HUES48 (cell line): ENCODE measurements around the gene PTGIS.

Source experiments
- H3K27ac ChIP-seq: one replicate; pipeline ENCODE4 v1.7.0; 2013; ENCODE audit warnings: low read depth, low read length, inconsistent platforms
- H3K27me3 ChIP-seq: 2 replicates; pipeline ENCODE4 v1.6.1; 2013; ENCODE audit warnings: mild to moderate bottlenecking, low read length; ENCODE audit not compliant: control insufficient read depth, insufficient read depth
- H3K36me3 ChIP-seq: 2 replicates; pipeline ENCODE4 v1.6.1; 2013; ENCODE audit warnings: low read length; ENCODE audit not compliant: control insufficient read depth, insufficient read depth
- H3K4me1 ChIP-seq: 2 replicates; pipeline ENCODE4 v1.6.1; 2013; ENCODE audit warnings: mild to moderate bottlenecking, low read length; ENCODE audit not compliant: control insufficient read depth, insufficient read depth
- H3K4me3 ChIP-seq: 2 replicates; pipeline ENCODE4 v1.5.1; 2013; ENCODE audit warnings: mild to moderate bottlenecking, low read depth, low read length
- H3K9ac ChIP-seq: 2 replicates; pipeline ENCODE4 v1.6.1; 2013; ENCODE audit warnings: mild to moderate bottlenecking, low read depth, low read length, moderate library complexity
- H3K9me3 ChIP-seq: 2 replicates; pipeline ENCODE4 v1.6.1; 2013; ENCODE audit warnings: low read length; ENCODE audit not compliant: control insufficient read depth, insufficient read depth

Gene PTGIS

DNA sequence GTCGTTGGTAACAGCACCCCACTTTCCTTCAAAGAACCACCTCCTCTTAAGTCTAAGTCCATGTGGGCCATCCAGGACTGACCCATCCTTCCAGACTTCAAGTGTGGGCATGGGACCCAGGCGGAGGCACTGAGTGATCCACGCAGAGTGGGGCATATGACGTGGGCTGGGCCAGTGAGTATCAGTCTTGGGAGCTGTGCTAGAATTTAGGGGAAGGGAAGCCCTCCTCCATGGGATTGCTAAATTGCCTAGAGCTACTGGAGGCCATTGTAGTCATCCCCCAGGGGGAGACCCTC is 50.2 kb downstream of the PTGIS start:
- Histone ChIP-seq H3K9me3 (no peaks in the 10 kb centered on the region), H3K4me1 (no peaks in the 10 kb centered on the region; the same call in 1 of the 2 replicates), H3K27ac (no peak overlapping the region), H3K4me3 (no peak overlapping the region), H3K9ac (no peak overlapping the region), H3K27me3 (no peaks in the 10 kb centered on the region), H3K36me3 (peaks cover 2% of the 10 kb centered on the region; the same call in 1 of the 2 replicates)

DNA sequence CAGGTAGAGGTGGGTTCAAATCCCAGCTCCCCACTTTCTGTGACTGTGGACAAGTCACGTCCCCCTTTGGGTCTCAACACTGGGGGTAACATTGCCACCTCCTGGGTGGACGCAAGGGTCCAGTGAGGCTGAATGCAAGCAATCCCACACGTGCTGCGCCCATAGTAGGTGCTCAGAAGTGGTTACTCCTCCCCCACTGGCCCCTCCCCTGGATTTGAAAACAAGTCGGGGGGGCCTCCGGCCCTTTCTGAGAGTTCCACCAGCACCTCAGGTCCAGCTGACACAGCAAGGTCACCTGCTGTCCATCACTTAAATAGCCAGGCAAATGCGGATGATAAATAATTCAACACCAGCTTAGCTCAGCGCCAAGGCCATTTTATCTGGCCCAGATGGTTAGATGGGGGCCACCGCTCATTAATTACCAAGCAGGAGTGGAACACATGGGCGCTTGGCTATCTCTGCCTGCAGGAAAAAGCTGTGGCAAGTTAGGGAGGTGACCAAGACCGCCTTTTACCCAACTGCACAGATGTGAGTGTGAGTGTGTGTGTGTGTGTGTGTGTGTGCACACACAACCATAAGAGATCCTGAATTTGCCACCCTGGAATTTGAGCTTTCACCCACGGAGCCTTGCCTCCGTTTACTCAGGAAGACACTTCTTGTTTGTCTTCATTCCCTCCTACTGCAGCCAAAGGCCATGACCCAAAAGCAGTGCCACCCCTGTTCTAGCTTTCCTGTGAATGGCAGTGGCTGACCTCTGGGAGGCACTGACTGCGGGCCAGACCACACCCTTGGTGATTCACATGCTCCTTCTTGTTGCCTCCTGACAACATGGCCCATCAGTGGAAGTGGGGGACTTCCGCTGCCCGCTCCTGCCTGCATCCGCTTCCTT is 50.8 kb downstream of the PTGIS start:
- Histone ChIP-seq H3K9ac (no peak overlapping the region), H3K27me3 (no peaks in the 10 kb centered on the region), H3K4me1 (no peaks in the 10 kb centered on the region; the same call in 1 of the 2 replicates), H3K27ac (no peak overlapping the region), H3K36me3 (peaks cover 2% of the 10 kb centered on the region; the same call in 1 of the 2 replicates), H3K4me3 (no peak overlapping the region), H3K9me3 (no peaks in the 10 kb centered on the region)

DNA sequence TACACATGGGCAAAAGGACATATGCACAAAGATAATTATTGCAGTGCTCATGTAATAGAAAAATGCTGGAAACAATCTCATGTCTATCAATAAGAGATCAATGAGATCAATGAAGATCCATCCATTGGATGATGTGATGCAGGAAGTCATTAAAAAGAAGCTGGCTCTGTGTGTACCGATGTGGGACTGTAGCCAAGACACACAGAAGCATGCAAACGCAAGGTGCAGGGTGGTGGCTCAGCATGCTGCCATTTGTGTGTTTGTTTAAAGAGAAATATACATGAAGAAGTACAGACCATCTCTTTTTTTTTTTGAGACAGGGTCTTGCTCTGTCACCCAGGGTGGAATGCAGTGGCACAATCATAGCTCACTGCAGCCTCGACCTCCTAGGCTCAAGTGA is 52.4 kb downstream of the PTGIS start:
- no peaks in the 10 kb centered on the region for H3K9me3 ChIP-seq
- no peaks in the 10 kb centered on the region for H3K27me3 ChIP-seq
- no peak overlapping the region for H3K4me3 ChIP-seq
- H3K27ac ChIP-seq: no peak overlapping the region
- peaks cover 2% of the 10 kb centered on the region; the same call in 1 of the 2 replicates for H3K36me3 ChIP-seq
- H3K9ac ChIP-seq: no peak overlapping the region
- H3K4me1 ChIP-seq: no peaks in the 10 kb centered on the region; the same call in 1 of the 2 replicates

DNA sequence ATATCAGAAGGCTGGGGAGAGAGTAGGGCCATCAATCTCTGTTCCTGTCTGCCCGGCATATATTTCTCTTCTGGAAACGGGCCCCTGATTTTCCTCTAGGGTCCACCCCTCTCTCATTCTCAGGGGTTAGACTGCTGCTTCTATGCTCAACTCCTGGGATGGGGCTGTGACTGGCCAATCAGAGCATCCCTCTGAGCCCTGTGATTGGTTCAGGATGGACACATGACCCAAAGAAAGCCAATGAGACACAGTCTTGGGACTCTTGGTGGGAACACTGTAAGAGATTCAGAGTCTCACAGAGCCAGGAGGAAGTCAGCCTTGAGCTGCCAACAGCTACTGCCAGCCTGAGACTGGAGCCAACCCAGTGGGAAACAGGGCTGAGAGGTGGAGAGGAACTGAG is 54.4 kb downstream of the PTGIS start:
- Histone ChIP-seq H3K36me3 (peaks cover 2% of the 10 kb centered on the region; the same call in 1 of the 2 replicates), H3K4me3 (no peak overlapping the region), H3K9ac (no peak overlapping the region), H3K27me3 (no peaks in the 10 kb centered on the region), H3K9me3 (no peaks in the 10 kb centered on the region), H3K4me1 (no peaks in the 10 kb centered on the region), H3K27ac (no peak overlapping the region)

DNA sequence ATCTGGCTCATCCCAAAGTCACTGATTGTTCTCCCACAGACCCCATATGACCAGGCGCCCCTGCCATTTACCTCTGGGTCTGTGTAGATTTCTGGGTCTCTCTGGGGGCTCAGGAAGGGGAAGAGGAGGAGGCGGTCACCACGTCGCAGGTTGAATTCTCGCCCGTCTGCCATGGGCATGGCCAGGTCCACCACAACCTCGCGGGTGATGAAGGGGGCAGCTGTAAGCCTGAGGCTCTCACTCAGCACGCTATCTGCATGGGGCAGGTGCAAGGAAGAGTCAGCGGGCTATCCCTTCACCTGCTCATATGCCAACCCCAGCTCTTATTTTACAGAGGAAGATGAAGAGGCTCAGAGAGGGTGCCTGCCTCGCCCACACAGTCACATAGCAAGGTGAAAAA is 54.9 kb downstream of the PTGIS start:
- Histone ChIP-seq H3K9me3 (no peaks in the 10 kb centered on the region), H3K9ac (no peak overlapping the region), H3K27me3 (no peaks in the 10 kb centered on the region), H3K36me3 (peaks cover 2% of the 10 kb centered on the region; the same call in 1 of the 2 replicates), H3K27ac (no peak overlapping the region), H3K4me1 (no peaks in the 10 kb centered on the region), H3K4me3 (no peak overlapping the region)

DNA sequence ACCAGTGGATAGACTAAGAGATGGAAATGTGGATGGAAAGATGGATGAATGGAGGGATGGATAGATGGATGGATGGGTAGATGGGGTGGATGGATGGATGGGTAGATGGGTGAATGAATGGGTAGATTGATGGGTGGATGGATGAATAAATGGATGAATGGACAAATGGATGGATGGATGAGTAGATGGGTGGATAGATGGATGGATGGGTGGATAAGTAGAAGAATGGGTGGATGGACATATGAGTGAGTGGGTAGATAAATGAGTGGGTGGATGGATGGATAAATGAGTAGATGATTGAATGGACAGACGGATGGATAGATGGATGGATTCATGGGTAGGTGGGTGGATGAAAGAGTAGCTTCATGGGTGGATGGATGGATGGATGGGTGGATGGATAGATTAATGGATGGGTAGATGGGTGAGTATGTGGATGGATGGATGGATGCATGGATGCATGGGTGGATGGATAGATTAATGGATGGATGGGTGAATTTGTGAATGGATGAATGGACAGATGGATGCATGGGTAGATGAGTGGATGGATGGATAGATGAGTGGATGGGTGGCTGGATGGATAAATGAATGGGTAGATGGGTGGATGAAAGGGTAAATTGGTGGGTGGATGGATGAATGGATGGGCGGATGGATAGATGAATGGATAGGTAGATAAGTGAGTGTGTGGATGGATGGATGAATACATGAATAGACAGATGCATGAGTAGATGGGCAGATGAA is 56.0 kb downstream of the PTGIS start:
- Histone ChIP-seq H3K4me3 (no peak overlapping the region), H3K27me3 (no peaks in the 10 kb centered on the region), H3K9ac (no peak overlapping the region), H3K9me3 (no peaks in the 10 kb centered on the region), H3K4me1 (no peaks in the 10 kb centered on the region), H3K27ac (no peak overlapping the region), H3K36me3 (peaks cover 5% of the 10 kb centered on the region)

DNA sequence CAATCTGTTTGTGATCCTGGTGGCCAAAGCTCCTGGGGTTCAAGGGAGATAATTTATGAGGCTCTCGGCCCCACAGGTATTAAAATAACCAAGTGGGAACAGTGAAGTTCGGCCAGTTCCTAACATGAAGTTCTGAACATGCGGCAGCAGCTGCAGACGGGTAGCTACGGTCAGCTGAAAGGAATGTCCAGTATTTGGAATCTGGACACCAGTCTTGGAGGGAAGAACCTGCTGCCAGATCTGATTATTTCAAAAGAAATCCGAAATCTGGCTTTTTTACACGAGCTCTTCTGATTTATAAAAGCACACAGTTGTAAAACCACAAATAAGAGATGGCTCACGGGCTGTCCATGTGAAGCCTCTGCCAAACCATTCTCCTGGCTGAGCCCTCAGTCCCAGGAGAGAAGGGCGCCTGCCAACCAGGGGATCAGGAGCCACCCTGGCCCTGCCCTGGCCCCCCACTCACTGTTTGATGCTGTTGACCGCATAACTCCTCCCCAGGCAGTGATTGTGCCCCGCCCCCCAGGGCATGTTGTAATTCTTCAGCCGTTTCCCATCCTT is 57.3 kb downstream of the PTGIS start:
- Histone ChIP-seq H3K4me3 (no peak overlapping the region), H3K9ac (no peak overlapping the region), H3K27me3 (no peaks in the 10 kb centered on the region), H3K4me1 (0 out of 2 replicates have a peak, but pooled peaks cover 2% of the 10 kb centered on the region), H3K9me3 (no peaks in the 10 kb centered on the region), H3K27ac (no peak overlapping the region), H3K36me3 (peaks cover 5% of the 10 kb centered on the region)

DNA sequence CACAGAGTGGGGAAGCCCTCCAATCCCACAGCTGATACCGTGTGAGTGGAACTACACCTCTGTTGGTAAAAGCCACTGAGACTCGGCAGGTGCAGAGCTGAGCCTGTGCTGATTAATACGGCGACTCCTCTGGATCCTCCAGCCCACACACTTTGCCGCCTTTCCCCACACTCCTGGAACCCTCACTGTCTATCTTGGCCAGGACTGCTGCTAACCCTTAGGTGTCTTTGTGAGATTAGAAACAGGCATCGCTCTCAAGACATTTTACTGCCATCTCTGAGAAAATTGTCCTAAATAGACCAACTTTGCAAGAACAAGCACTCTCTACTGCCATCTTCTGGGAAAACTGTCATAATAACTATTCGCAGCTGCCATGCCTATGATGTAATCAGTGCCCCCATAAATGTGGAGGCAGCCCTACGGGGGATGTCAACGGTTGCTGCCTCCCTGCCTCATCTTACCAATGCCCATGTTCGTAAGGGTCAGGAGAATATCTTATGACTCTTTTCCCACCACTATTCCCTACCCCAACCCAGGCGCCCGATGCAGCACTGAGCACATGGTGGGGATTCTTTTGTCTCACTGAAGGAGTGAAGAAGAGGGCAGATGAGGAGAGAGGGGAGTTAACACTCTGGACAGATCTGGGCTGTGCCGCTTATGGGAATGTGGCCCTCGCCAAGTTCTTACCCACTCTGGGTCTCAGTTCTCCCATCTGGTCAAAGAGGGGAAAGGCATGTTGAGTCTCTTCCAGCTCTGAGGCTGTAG is 59.3 kb downstream of the PTGIS start:
- Histone ChIP-seq H3K36me3 (peaks cover 3% of the 10 kb centered on the region; the same call in 1 of the 2 replicates), H3K9ac (no peak overlapping the region), H3K9me3 (no peaks in the 10 kb centered on the region), H3K27me3 (no peaks in the 10 kb centered on the region), H3K27ac (no peak overlapping the region), H3K4me3 (no peak overlapping the region), H3K4me1 (peaks cover 7% of the 10 kb centered on the region; the same call in 1 of the 2 replicates)

DNA sequence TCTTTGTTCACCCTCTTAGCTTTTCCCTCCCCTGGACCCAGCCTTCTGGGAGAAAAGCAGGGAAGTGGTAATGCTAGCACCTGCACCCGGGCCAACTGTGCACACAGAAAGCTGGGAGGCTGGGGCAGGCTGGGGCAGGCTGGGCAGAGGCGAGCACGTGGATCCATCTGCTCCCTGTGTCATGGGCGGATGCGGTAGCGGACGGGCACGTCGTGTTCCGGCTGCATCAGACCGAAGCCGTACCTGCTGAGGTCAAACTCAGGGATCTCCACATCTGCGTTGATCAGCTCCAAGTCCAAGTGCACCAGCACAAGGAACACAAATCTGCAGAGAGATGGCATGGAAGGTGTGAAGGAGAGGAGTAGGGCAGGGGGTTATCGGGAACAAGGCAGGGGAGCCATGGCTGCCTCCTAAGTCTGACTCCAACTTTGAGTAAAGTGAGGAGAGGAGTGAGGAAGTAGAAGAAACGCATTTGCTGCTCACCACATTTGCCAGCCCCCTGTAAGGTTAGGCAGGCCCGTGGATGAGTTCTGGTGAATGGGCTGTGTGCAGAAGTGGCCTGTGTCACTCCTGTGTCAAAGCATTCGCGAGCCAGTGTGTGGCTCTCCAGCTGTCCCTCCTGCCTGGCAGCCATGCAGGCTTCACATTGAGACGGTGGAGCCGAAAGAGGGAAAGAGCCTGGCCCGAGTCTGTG is 60.0 kb downstream of the PTGIS start:
- Histone ChIP-seq H3K9me3 (no peaks in the 10 kb centered on the region), H3K27me3 (no peaks in the 10 kb centered on the region), H3K4me1 (peaks cover 7% of the 10 kb centered on the region; the same call in 1 of the 2 replicates), H3K9ac (no peak overlapping the region), H3K4me3 (no peak overlapping the region), H3K27ac (no peak overlapping the region), H3K36me3 (peaks cover 3% of the 10 kb centered on the region; the same call in 1 of the 2 replicates)

DNA sequence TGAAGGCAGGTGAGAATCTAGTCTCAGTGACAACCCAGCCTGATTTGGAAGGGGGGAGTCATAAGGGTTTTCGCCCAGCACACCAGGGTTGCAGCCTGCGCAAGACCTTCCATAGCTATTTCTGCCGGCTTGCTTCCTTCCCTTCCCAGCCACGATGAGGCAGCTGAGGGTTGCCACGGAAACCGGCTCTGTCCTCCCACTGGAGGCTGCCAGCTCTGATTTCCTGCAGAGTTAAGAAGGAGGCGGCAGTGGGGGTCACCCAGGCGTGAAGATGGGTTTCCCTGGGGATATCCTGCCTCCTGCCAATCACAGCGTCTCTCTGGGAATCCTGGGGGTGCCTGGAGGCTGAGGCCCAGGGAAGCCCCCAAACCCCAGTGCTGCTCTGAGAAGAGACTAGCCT is 62.4 kb downstream of the PTGIS start:
- Histone ChIP-seq H3K4me3 (no peak overlapping the region), H3K36me3 (peaks cover 3% of the 10 kb centered on the region; the same call in 1 of the 2 replicates), H3K27ac (no peak overlapping the region), H3K4me1 (peaks cover 7% of the 10 kb centered on the region; the same call in 1 of the 2 replicates), H3K27me3 (no peaks in the 10 kb centered on the region), H3K9ac (no peak overlapping the region), H3K9me3 (no peaks in the 10 kb centered on the region)
